Gastroesophageal sphincter (tissue), 3 donors: ENCODE results near the gene KIAA1958.

Source experiments
- CTCF ChIP-seq, 4 experiments: fragments of 200-600 bp in 2 of 4; fragments of 450-650 bp in 2 of 4; sonication (generic) in 1 of 4; IDR thresholded peaks; one replicate each; pipeline ENCODE4 v1.5.1; 2017 to 2019; ENCODE audit warnings: antibody characterized with exemption in 4 of 4, mild to moderate bottlenecking in 2 of 4, moderate library complexity in 2 of 4
- EP300 ChIP-seq: sonication (generic); formaldehyde crosslinking; IDR thresholded peaks from one replicate; pipeline ENCODE4 v1.6.1; 2017; ENCODE audit warnings: antibody characterized with exemption, mild to moderate bottlenecking
- POLR2A ChIP-seq, 2 donors: fragments of 450-650 bp; IDR thresholded peaks; one replicate each; pipeline ENCODE4 v1.6.1; 2017; ENCODE audit warnings: antibody characterized with exemption in 2 of 2, mild to moderate bottlenecking in 2 of 2, moderate library complexity in 1 of 2

DNA sequence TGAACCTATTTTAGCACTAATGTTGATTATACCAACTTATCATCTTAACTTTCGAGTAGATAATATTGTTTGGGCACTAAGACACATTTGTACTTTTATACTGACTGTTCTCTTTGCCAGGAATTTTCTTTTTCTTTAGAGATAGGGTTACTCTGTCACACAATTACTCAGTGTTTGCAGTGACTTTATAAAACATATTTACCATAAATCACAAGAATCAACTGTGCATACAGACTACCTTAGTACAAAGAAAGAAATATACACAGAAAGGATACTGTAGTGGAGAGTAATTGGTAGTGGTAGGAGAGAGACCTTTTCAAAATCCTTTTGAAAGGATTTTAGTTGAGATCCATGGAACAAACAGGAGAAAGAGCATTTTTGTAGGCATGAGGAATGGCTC is 40.3 kb downstream of the KIAA1958 start:
- TF ChIP-seq CTCF (IDR thresholded peaks at IDR 0.05) (no peak), EP300 (no peak), POLR2A (IDR thresholded peaks at IDR 0.05) (no peak)
